Measurements from ENCODE around the gene VPS72. TPM values are rescaled to one million over a fixed set of nuclear protein-coding genes. Genes with fewer than 3 reads are reported as not detected.

Gene VPS72
- total and polyA plus RNA-seq, 2 donors (not counting 3 experiments of a cell fraction or from before 2014, with no cell fraction given) = 76.2 to 85.2 TPM

- dilution Hi-C loops (cut with MboI; ENCODE audit: extremely low pct_ligation_motif_present, low sequenced_read_pairs) = no loop called here
Measured at GRCh38 chr1:151211972-151212705, 22.1 kb upstream of the VPS72 start.

GRCh38 chr1:151210830-151211229 is 20.8 kb upstream of the VPS72 start:
- Histone ChIP-seq H3K27me3 (ENCODE audit: control insufficient read depth in 2 of 2, insufficient read depth in 2 of 2, low read length in 2 of 2) (no peaks in the 10 kb centered on the region), H3K9me1 (replicated peaks; ENCODE audit: control insufficient read depth, extremely low read depth, insufficient read depth, low read length) (no peaks in the 10 kb centered on the region), H3K4me1 (ENCODE audit: control insufficient read depth, extremely low read depth, insufficient read depth, low read length) (no peaks in the 10 kb centered on the region), H3K9me3 (replicated peaks; ENCODE audit: control insufficient read depth, insufficient read depth, low read length) (no peaks in the 10 kb centered on the region), H3K9ac (replicated peaks; ENCODE audit: extremely low read depth, insufficient read depth, low read length) (no peak overlapping the region), H3K4me2 (ENCODE audit: insufficient read depth, low read length) (no peak overlapping the region), H4K20me1 (replicated peaks; ENCODE audit: control insufficient read depth, extremely low read depth, insufficient read depth, low read length) (peaks cover under 1% of the 10 kb centered on the region), H3K27ac (ENCODE audit: insufficient read depth, low read depth, low read length) (no peak overlapping the region), H2AFZ (ENCODE audit: low read depth, low read length) (no peak overlapping the region), H3K79me2 (ENCODE audit: control insufficient read depth, insufficient read depth, low read length) (peaks cover 82% of the 10 kb centered on the region), H3K36me3 (ENCODE audit: control insufficient read depth in 2 of 2, extremely low read depth in 1 of 2, insufficient read depth in 2 of 2, low read length in 2 of 2) (peaks cover 9% of the 10 kb centered on the region in 2 experiments), H3K4me3 (replicated peaks in 1 of 3; ENCODE audit: insufficient read depth in 1 of 3, low read depth in 1 of 3, low read length in 3 of 3) (no peak overlapping the region)
- ChIA-PET POLR2A (no interaction called here), CTCF (no interaction called here)
- DNase-seq (ENCODE audit: low read depth, low spot score) (no peak), FAIRE-seq (no peak)
- intact Hi-C loops (cut with micrococcal nuclease) = no loop called here
- BruUV-seq (replicated peaks) = no TSS peak
- dilution Hi-C loops (cut with MboI; ENCODE audit: extremely low pct_ligation_motif_present, low sequenced_read_pairs) = no loop called here
- TF ChIP-seq MAX (IDR thresholded peaks at IDR 0.05; ENCODE audit: insufficient read depth, insufficient read length) = no peak
- TF ChIP-seq JUN (IDR thresholded peaks at IDR 0.05; ENCODE audit: borderline replicate concordance, insufficient read depth, insufficient read length, low read depth) = no peak
- no peak for TF ChIP-seq POLR2AphosphoS5 (IDR thresholded peaks at IDR 0.05; ENCODE audit: insufficient read depth, low read depth, low read length)
- TF ChIP-seq CTCF (IDR thresholded peaks at IDR 0.05; ENCODE audit: extremely low read depth in 1 of 2, insufficient read depth in 1 of 2, low read depth in 1 of 2, low read length in 2 of 2) = no peak
- TF ChIP-seq FOS (IDR thresholded peaks at IDR 0.05; ENCODE audit: borderline replicate concordance, insufficient read depth, low read length) = no peak
- TF ChIP-seq POLR2A (IDR thresholded peaks at IDR 0.05; ENCODE audit: low read depth, low read length) = no peak
- no peak for TF ChIP-seq EZH2 (IDR thresholded peaks at IDR 0.05; ENCODE audit: borderline replicate concordance, low read depth, low read length, severe bottlenecking)
- TF ChIP-seq GATA2 (IDR thresholded peaks at IDR 0.05; ENCODE audit: insufficient read depth, insufficient read length, low read depth, low read length) = no peak
- TF ChIP-seq MYC (IDR thresholded peaks at IDR 0.05; ENCODE audit: low read depth, low read length) = no peak

More at GRCh38 chr1:151211972-151212705, 22.1 kb upstream of the VPS72 start:
- Histone ChIP-seq H3K4me2 (ENCODE audit: insufficient read depth, low read length) (no peak overlapping the region), H3K9ac (replicated peaks; ENCODE audit: extremely low read depth, insufficient read depth, low read length) (no peak overlapping the region), H4K20me1 (replicated peaks; ENCODE audit: control insufficient read depth, extremely low read depth, insufficient read depth, low read length) (no peaks in the 10 kb centered on the region), H3K79me2 (ENCODE audit: control insufficient read depth, insufficient read depth, low read length) (peaks cover 82% of the 10 kb centered on the region), H3K36me3 (ENCODE audit: control insufficient read depth in 2 of 2, extremely low read depth in 1 of 2, insufficient read depth in 2 of 2, low read length in 2 of 2) (peaks cover 7 to 9% of the 10 kb centered on the region in 2 experiments), H3K9me1 (replicated peaks; ENCODE audit: control insufficient read depth, extremely low read depth, insufficient read depth, low read length) (no peaks in the 10 kb centered on the region), H2AFZ (ENCODE audit: low read depth, low read length) (no peak overlapping the region), H3K4me3 (replicated peaks in 1 of 3; ENCODE audit: insufficient read depth in 1 of 3, low read depth in 1 of 3, low read length in 3 of 3) (no peak overlapping the region), H3K27me3 (ENCODE audit: control insufficient read depth in 2 of 2, insufficient read depth in 2 of 2, low read length in 2 of 2) (no peaks in the 10 kb centered on the region), H3K27ac (ENCODE audit: insufficient read depth, low read depth, low read length) (no peak overlapping the region), H3K9me3 (replicated peaks; ENCODE audit: control insufficient read depth, insufficient read depth, low read length) (no peaks in the 10 kb centered on the region), H3K4me1 (ENCODE audit: control insufficient read depth, extremely low read depth, insufficient read depth, low read length) (peaks cover 2% of the 10 kb centered on the region)
- TF ChIP-seq MYC (IDR thresholded peaks at IDR 0.05; ENCODE audit: low read depth, low read length) (no peak), EZH2 (IDR thresholded peaks at IDR 0.05; ENCODE audit: borderline replicate concordance, low read depth, low read length, severe bottlenecking) (no peak), POLR2AphosphoS5 (IDR thresholded peaks at IDR 0.05; ENCODE audit: insufficient read depth, low read depth, low read length) (no peak), GATA2 (IDR thresholded peaks at IDR 0.05; ENCODE audit: insufficient read depth, insufficient read length, low read depth, low read length) (no peak)
- no peak for FAIRE-seq
- CTCF ChIA-PET = interaction anchor here (0.7 kb wide), 1 partner anchor 40 kb away, joined by 3 read pairs; no protein-coding TSS in a partner anchor
- POLR2A ChIA-PET = no interaction called here
- no TSS peak for BruUV-seq (replicated peaks)
- intact Hi-C loops (cut with micrococcal nuclease) = no loop called here
- no peak for DNase-seq (ENCODE audit: low read depth, low spot score)
